ENCODE results near the gene GRIA1.
"Not testable (repeated sequence)": the region's sequence is repeated elsewhere in the genome, so short reads cannot be mapped to it uniquely, and the experiment has no call there.

Gene GRIA1

GRCh38 chr5:153831973-153832372 is 341.5 kb downstream of the GRIA1 start:
- peak; percentile 26 to 68 for DNase-seq (ENCODE audit: low read depth in 2 of 2)
- H3K4me3 ChIP-seq (replicated peaks in 1 of 2; ENCODE audit: low read depth in 2 of 2, low read length in 2 of 2): no peak overlapping the region
- TF ChIP-seq CTCF (IDR thresholded peaks at IDR 0.05; ENCODE audit: low read depth, low read length): no peak

DNA sequence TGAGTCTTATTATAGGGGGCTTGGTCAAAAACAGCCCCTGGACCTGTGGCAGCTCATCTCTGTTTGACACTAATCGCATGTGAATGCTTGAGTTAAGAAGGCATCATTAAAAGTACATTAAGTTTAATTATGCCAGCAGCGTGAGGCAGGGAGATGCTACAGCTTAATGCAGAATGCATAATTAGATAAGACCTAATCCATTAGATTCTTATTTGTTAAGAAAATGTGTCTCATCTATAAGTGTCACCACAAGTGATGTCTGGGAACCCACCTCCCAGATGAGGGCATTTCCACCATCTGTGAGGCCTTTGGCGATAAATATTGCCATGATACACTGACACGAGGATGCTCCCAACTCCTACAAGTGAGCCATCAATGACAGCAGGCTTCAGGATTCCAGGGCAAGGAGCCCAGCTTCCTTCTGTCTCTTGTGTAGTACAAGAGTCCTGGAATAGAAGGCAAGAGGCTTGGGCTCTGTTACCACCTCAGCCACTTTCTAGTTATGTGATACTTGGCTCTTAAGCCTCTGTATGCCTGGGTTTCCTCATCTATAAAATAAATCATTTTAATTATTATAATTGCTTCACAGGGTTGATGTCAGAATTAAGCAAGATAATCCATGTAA is 345.5 kb downstream of the GRIA1 start:
- no peak overlapping the region for H3K4me3 ChIP-seq (replicated peaks in 1 of 2; ENCODE audit: low read depth in 2 of 2, low read length in 2 of 2)
- no peak for TF ChIP-seq CTCF (IDR thresholded peaks at IDR 0.05; ENCODE audit: low read depth, low read length)
- no peak for DNase-seq (ENCODE audit: low read depth in 2 of 2)

- DNase-seq (ENCODE audit: low read depth in 2 of 2); H3K4me3 ChIP-seq (replicated peaks in 1 of 2; ENCODE audit: low read depth in 2 of 2, low read length in 2 of 2): not testable (repeated sequence)
These were observed 359.0 kb downstream of the GRIA1 start for GRCh38 chr5:153849303-153850113.

DNA sequence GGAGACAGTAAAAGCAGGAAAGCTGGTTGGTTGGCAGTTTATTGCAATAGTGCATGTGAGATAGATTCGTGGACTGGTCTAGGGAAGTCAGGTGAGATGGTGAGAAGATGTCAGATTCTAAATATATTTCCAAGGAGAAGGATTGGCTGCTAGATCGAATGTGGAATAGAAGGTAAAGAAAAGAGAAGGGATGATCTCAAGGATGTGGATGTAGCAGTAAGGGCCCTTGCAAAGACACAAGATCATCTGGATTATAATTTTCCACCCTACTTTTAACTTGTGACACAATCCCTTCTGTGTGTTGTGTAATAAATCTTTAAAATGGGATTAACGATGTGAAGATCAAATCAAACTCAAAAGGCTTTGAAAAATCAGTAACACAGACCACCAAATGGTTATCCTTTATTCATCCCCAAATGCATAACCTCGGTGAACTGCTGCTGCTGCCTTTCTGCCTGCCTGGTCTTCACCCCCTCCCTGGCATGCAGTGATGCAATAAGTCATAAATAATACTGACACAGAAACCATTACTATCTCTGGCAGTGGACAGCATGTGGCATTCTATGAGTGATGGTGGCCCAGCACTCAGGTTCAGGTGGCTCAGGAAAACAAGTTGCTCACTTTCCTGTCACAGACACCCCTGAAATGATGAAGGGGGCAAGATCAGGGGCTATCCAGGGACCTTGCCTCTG is 369.9 kb downstream of the GRIA1 start:
- no peak for TF ChIP-seq CTCF (IDR thresholded peaks at IDR 0.05; ENCODE audit: low read depth, low read length)
- DNase-seq (ENCODE audit: low read depth in 2 of 2): no peak
- no peak overlapping the region for H3K4me3 ChIP-seq (replicated peaks in 1 of 2; ENCODE audit: low read depth in 2 of 2, low read length in 2 of 2)

GRCh38 chr5:153862906-153863305 is 372.4 kb downstream of the GRIA1 start:
- DNase-seq (ENCODE audit: low read depth in 2 of 2); H3K4me3 ChIP-seq (replicated peaks in 1 of 2; ENCODE audit: low read depth in 2 of 2, low read length in 2 of 2): not testable (repeated sequence)
